ENCODE data around the gene PBXIP1. TPM values are rescaled to one million over a fixed set of nuclear protein-coding genes. Genes with fewer than 3 reads are reported as not detected.

Gene PBXIP1
- total and polyA plus RNA-seq, 2 of the 13 experiments (the other 11 are each of a cell fraction or from before 2014, with no cell fraction given), result 16.3 to 31.9 TPM

- TF ChIP-seq AFF4 (CRISPR knock-in tag; IDR thresholded peaks at IDR 0.05), result 0 out of 2 replicates have a peak, but pooled peaks have one; percentile 86
- peak; percentile 79; the same call in 1 of the 2 replicates for TF ChIP-seq SATB2 (CRISPR knock-in tag; IDR thresholded peaks at IDR 0.05)
- TF ChIP-seq ARID4A (CRISPR knock-in tag; IDR thresholded peaks at IDR 0.05; ENCODE audit: borderline replicate concordance), result peak; percentile 86
- peak; percentile 96 for TF ChIP-seq ZNF275 (CRISPR knock-in tag; IDR thresholded peaks at IDR 0.05; ENCODE audit: borderline replicate concordance)
- TF ChIP-seq ZNF737 (CRISPR knock-in tag; IDR thresholded peaks at IDR 0.05; ENCODE audit: borderline replicate concordance), result no peak; the same call in 1 of the 2 replicates
- peak; percentile 74 for TF ChIP-seq BCL6 (CRISPR knock-in tag; IDR thresholded peaks at IDR 0.05)
- TF ChIP-seq ATF6 (CRISPR knock-in tag; conservative IDR thresholded peaks at IDR 0.05), result 0 out of 2 replicates have a peak, but pooled peaks have one; percentile 58
- TF ChIP-seq ZNF333 (CRISPR knock-in tag; IDR thresholded peaks at IDR 0.05; ENCODE audit: borderline replicate concordance), result 0 out of 2 replicates have a peak, but pooled peaks have one; percentile 88
- peak; percentile 89 for TF ChIP-seq RXRA (CRISPR knock-in tag; IDR thresholded peaks at IDR 0.05)
- TF ChIP-seq ZNF142 (CRISPR knock-in tag; IDR thresholded peaks at IDR 0.05), result peak; percentile 75
Observed at GRCh38 chr1:154936555-154937084, 19.3 kb downstream of the PBXIP1 start, which contains the start of gene PMVK (continued).
